ENCODE results near the gene EYS.
"Not testable (repeated sequence)": the region's sequence is repeated elsewhere in the genome, so short reads cannot be mapped to it uniquely, and the experiment has no call there.

The EYS gene

DNA sequence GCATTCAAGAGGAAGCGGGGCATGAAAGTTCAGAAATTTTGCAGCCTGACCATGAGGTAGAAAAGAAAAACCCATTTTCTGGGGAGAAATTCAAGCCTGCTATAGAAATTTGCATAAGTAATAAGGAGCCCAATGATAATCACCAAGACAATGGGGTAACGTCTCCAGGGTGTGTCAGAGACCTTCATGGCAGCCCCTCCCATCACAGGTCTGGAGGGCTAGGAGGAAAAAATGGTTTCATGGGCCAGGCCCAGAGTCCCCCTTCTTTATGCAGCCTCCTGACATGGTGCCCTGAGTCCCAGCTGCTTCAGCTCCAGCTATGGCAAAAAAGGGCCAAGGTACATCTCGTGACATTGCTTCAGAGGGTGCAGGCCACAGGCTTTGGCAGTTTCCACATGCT is 618.5 kb downstream of the EYS start:
- no peak for DNase-seq (ENCODE audit: low read depth in 2 of 2)

DNA sequence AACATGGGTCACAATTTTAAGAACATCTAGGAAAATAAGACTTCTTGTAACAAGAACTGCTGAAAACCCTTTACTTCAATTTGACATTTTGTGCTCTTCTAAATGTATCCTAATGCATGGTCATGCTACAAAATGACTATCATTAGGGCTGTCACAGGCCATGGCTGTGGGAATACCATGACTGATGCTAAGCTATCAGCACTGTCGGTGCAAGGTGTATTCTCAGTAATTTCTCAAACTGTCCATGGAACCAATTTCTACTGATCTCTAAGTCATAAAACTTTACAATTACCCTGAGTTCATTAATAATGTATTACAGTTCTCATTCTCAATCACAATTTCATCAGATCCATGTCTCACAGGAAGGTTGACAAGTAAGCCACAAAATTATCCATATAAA is 625.3 kb downstream of the EYS start:
- DNase-seq (ENCODE audit: low read depth in 2 of 2): no peak

DNA sequence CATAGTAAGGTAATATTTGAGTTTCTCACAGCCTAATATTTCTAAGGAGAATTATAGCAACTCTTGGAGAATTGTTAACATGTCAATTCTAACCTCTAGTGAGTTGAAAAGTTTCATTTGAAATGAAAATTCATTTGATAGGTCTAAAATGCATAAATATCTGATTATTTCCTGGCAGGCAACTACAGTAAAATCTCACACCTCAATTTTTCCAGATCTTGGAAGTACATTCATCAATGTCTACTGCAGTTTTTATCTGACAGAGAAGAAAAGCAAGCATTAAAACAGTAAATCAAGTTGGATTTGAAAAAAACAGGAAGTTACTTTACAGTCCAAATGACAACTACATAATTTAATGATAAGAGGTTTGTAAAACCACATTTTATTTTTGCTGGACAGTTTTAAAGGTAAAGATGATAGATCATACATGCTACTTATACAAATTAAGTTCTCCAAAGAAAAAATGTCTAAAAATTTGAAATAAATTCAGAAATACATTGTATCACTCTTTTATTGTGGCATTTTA is 631.3 kb downstream of the EYS start:
- DNase-seq (ENCODE audit: low read depth in 2 of 2): no peak

DNA sequence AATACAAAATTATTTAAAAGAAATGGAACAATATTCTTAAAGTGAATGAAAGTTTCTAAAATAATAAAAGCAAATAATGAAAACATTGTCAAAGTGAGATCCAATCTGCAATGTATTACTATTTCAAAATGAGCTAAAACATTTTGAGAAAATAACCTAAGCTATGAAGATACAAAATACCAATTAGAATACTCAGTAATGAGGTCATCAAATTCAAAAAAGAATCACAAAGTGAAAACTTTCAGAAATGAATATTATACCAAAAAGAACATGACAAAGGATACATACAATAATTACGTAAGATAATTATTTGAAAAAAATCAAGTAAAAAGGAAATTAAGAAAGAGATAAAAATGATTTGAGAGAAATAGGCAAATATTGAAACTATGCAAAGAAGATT is 634.5 kb downstream of the EYS start:
- no peak for DNase-seq (ENCODE audit: low read depth in 2 of 2)

DNA sequence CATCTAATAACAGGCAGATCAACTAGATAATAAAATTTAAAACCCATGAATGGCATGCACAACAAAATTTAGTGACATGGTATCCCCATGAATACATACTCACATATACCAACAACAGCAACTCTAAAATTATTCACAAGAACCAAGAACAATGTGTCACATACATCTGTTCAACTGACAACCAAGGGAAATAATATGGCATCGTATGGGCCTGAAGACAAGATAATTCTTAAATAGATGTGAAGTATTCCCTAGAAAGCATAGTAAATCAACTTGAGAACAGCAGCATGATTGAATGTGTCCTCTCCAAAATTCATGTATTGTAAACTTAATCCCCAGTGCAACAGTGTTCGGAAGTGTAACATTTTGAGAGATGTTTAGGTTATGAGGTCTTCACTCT is 635.5 kb downstream of the EYS start:
- DNase-seq (ENCODE audit: low read depth in 2 of 2): no peak

DNA sequence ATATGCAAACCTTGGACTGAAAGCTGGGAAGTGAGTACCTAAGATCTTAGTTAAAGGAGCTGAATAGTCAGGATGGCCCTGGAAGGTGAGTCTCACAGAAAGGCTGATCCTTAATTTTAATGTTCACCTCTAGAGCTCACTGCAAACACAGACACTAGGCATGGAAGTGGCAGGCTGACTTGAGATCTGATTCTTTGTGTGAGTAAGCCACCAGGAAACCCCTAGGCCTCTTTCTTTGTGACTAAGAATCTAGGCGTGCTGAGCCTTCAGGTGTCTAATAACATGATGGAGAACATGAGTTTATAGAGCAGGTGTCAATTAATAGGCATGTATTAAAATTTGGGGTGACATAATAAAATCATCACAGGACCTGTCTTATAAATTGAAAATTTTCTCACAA is 642.2 kb downstream of the EYS start:
- DNase-seq (ENCODE audit: low read depth in 2 of 2): no peak

DNA sequence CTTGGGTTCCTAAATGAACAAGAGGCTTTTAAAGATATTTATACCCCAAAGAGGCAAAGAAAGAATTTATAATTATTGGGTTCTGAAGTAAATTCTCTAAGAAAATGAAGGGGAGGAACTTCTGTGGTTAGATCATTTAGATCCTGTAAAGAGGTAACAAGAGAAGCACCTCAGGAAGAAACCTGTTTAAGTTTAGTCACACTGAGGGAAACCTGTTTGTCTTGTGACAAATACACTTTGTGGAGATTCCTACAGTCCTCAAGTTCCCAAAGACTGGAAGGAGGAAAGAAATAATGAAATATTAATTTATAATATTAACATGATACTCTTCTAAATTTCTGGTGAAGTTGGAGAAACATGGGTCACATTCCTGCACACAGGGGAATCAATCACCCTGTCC is 647.5 kb downstream of the EYS start:
- no peak for DNase-seq (ENCODE audit: low read depth in 2 of 2)

DNA sequence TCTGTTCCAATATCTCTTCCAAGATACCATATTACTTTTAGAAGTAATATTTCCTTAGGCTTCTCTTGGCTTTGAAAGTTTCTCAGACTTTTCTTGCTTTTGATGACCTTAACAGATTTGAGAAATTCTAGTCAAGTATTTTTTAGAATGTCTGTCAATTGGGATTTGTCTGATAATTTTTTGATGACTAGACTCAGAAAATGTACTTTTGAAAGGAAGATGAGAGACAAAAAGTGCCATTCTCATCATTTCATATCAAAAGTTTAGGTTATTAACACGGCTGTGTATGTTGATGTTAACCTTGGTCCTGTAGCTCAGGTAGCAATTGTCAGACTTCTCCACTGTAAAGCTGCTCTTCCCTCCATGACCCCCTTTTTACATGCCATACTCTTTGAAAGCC is 651.5 kb downstream of the EYS start:
- DNase-seq (ENCODE audit: low read depth in 2 of 2): no peak

DNA sequence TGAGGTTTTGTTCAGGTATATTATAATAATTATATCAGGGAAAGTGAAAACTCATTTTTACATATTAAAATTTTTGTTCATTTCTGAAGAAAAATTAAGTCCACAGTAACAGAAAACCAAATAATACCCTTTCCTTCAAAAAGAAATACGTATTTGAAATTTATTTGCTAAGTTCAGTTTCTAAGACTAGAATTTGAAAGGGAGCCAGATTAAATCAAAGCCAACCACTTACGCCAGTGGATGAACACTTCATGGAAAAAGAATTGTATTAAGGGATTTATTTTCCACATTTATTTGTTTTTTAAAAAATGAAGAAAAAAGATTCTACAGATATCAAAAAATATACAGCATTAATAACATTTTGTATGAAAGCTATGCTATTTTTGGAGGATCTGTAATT is 654.4 kb downstream of the EYS start:
- DNase-seq (ENCODE audit: low read depth in 2 of 2): no peak

DNA sequence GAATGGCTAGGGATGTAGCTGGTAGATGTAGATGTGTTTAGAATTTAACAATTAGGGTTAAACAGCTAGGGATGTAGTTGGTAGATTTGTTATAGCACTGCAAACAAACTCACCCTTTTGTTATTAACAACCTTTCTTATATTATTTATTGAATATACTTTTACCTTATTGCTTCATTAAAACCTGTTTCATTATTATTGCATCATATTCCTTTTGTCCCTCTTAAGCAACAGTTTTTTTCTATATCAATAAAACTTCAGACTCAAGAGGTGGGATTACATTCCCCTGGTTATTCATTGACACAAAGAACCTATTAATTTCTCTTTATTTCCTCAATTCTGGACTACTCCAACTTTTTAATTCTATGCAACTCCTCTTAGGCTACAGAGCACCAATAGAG is 661.2 kb downstream of the EYS start:
- DNase-seq (ENCODE audit: low read depth in 2 of 2): no peak

DNA sequence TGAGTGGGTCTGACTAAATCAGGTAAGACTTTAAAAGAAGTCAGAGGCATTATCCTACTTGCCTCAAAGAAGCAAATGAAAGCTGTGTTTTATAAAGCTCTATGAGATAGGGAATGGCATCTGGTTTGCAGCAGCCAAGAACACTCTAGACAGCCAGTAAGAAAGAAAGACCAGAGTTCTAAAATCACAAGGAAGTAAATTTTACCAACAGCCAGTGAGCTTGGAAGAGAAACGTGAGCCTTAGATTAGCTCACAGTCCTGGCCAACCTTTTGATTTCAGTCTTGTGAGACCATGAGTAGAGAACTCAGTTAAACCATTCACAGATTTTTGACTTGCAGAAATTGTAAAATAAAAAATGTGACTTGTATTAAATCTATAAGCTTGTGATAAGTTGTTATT is 693.0 kb downstream of the EYS start:
- DNase-seq (ENCODE audit: low read depth in 2 of 2): no peak

DNA sequence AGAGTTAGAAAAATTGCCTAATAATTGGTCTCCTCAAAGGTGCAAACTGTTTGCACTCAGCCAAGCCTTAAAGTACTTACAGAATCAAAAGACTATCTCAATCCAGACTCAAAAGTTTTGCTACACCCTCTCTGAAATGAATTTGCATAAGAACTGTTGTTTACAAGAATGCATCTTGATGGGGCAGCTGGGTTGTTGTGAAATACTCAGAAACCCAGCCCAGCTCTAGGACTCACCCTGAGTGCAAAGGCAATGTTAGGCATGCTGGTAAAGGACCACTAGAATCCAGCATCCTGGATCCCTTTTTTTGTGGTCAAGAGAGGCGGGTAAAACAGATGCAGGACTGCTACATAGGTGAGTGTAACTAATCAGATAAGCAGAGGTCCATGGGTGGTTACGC is 700.2 kb downstream of the EYS start:
- DNase-seq (ENCODE audit: low read depth in 2 of 2): no peak

DNA sequence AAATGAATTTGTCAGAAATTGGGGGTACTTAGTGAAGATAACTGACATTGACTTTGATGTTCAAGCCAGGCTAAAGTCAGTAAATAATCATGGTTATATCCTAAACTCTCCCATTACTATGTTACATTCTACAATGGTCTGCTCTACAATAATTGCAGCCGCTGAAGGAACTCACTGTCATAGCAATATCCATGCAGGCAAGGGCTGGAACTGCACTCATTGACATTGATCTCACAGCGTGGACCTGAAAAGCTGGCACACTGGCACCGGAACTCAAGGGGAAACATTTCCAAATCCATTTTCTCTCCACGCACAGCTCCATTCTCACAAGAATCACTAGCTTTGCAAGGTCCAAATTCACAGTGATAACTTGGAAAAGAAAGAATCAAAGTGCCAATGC is 702.7 kb downstream of the EYS start:
- DNase-seq (ENCODE audit: low read depth in 2 of 2): no peak

DNA sequence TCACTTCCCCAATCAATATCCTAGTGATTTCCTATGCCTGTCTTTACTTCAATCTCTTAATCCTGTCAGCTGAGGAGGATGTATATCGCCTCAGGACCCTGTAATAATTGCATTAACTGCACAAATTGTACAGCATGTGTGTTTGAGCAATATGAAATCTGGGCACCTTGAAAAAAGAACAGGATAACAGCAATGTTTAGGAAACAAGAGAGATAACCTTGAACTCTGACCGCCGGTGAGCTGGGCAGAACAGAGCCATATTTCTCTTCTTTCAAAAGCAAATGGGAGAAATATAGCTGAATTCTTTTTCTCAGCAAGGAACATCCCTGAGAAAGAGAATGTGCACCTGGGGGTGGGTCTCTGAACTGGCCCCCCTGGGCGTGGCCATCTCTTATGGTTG is 704.1 kb downstream of the EYS start:
- not testable (repeated sequence) for DNase-seq (ENCODE audit: low read depth in 2 of 2)

DNA sequence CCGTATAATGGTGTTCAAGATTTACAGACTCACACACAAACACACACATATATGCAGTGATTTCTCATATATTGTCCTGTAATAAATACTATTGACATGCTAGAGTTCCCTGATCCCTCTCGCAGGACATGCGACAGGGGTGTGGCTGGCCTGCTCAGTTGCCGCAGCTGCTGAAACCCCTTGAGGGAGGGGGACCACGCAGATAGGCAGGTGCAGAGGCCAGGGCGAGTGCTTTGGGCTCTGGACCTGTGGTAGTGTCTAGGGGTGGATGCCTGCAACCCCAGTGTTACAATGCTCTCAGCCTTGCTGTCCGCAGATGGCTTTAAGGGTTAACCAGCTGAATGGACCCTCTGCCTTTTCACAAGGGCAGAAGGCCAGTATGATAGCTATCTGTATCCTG is 706.2 kb downstream of the EYS start:
- DNase-seq (ENCODE audit: low read depth in 2 of 2): no peak

DNA sequence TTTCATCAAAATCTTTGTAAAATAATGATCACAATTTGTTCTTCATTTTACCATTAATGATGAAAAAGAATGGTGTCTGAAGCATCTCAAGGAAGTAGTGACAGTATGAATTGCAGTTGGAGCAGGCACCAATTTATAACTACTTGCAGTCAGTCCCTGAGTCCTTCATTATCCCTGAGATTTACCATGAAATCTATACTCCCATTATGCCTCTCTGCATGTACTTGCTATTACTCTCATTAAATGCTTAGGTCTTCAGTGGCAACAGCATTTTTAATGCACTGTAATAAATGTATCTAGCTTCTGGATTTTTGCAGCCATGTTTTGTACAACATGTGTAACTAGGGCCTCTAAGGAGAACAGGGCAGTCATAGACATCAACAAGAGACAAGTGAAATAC is 708.8 kb downstream of the EYS start:
- DNase-seq (ENCODE audit: low read depth in 2 of 2): no peak

DNA sequence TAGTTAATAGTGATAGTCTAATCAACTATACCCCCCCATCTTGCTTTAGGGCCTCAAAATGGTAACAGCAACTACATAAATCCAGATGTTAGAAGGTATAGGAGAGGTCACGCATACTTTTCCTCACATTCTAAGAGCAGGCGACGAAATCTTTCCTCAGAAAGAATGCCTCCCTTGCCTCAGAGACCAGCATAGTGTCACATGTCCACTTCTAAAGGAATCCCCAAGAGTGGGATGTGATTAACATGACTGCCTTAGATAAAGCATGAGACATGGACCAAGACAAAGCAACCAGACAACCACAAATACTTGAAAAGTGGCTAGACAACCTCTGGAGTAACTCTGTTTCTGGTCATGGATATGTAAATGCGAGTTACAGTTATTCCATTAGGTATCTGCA is 710.7 kb downstream of the EYS start:
- no peak for DNase-seq (ENCODE audit: low read depth in 2 of 2)

DNA sequence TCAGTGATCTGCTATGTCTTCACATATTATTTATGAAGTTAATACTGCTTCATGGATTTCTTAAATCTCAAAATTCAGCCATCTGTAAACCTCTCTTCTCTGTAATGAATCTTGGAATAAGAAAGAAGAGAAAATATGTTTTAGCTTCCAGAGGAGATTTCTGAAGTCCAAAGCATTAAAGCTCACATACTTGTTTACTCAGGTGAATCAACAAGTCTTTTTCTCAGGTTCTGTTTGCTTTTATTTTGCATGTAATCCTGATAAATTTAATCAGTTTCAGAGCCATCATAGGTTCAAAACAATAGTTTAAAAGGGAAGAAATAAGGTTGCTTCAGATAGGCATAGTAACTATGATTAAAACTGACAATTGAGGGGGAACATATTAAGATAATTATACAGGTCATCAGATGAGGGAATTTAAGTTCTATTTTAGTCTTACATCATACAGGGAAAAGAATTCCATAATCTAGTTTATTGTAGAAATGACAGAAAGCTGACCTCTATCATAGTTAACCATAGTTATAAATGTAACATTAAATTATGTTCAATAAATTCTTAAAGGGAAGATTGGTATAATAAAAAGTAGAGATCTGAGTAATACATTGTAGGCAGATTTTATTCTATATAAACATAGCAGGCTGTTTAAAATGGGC is 716.2 kb downstream of the EYS start:
- DNase-seq (ENCODE audit: low read depth in 2 of 2): no peak

DNA sequence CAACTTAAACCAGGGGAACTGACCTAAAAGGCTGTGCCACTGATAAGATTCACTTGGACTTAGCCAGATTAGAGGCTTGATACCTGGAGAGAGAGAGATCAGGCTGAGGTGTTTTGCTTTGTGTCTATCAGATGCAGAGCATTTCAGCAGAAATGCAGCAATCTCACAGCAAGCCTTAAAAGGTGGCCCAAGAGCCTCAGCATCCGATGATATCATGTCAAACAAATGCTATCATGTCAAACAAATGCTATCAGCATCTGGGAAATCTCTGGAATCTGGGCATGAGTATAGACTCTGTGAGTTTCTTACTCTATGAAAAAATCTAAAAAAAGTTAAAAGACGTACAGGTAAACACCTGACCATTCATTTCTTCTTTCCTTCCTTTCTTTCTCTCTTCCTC is 718.9 kb downstream of the EYS start:
- no peak for DNase-seq (ENCODE audit: low read depth in 2 of 2)

DNA sequence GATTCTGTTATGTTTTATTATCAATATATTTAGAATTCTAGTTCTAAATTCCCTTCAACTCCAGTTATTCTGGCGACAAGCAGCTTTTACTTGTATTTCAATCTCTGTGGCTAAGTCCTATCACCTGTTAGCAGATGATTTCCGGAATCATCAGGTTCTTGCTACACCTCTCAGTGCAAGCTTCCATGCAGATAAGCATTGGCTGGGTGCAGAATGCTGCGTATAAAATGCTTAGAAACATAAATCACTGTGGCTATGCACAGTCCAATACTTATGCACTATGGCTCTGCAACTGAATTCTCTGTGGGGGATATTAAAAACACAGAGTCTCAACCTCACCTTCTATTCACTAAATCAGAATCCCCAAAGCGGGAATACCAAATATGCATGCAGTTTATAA is 720.0 kb downstream of the EYS start:
- no peak for DNase-seq (ENCODE audit: low read depth in 2 of 2)

DNA sequence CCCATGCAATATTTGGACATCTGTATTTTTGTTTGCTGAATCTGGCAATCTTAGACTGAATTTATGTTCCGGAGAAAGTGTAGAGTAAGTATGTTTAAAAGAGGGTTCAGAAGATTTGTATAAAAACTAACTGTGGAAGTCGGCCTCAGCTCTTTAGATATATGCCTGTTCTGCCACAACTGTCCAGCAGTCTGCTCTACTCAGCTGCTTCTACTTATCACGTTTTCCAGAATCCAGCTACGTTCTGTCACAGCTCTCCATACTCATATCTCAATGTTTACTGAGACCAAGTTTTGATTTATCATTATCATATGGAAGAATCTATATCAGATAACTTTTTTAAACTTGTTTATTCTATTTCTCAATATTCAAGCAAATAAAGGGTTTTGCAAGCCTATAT is 721.3 kb downstream of the EYS start:
- DNase-seq (ENCODE audit: low read depth in 2 of 2): no peak

DNA sequence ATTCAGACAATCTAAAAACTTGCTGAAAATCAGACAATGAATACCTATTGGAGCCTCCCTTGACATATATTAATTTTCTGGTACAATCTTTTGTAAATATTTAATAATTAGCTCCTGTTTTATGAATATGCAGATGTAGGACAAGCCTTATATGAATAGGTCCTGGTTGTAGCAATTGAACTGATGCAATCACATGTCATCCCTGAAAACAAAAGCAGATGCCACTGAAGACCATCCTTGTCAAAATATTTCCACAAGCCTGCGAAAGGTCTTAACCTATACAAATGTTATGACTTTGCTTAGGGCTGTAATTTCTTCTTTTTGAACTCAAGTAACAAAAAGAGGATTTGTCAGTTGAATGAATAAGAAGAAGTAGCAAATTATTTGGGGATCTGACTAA is 722.1 kb downstream of the EYS start:
- no peak for DNase-seq (ENCODE audit: low read depth in 2 of 2)

DNA sequence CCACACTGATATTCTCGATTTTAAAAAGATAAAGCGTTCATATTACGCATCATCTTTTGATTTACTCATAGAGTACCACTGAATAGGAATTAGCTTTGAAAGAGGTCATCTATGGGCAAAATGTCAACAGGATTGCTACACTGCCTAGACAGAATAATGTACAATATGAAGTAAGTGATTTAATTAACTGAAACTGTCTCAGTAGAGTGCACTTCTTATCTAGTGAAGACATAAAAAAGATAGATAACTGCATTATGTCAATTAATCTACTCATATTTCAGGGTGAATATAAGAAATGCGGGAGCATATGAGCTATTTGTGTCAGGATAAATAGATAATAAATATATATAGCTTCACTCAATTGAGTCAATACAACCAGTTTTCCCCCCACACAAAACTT is 723.9 kb downstream of the EYS start:
- DNase-seq (ENCODE audit: low read depth in 2 of 2): no peak

DNA sequence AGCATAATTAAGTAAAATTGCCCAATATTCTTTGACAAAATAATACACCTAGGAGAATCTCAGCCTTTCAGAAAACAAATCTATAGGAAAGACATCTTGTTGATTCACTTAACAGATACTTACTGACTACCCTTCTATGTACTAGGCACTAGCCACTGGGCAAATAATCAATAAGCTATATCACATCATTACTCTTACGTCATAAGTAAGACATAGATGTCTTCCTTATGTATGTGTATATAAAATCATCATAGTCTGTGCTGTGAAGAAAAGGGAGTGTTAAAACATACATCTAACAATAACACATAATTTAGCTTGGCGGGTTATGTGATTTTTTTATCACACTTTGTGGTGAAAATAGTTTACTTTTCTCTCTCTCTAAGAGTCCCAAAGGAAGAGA is 733.9 kb downstream of the EYS start:
- no peak for DNase-seq (ENCODE audit: low read depth in 2 of 2)

All from fibroblast of skin of left biceps (primary cell).